Gastrocnemius medialis (tissue), 4 donors: ENCODE data around the gene ZBTB20. TPM values are rescaled to one million over a fixed set of nuclear protein-coding genes. Genes with fewer than 3 reads are reported as not detected.
A peak's percentile ranks its signal among the peaks of the same experiment; 100 is the strongest.

Experiments
- ATAC-seq, 2 donors: fragments of 150-250 bp; one replicate each; pipeline ENCODE4 v1.9.1; 2016
- DNase-seq, 2 donors: peaks; one replicate each; pipeline ENCODE4 v3.0.0-alpha.2; 2019
- H3K27ac ChIP-seq, 4 donors: fragments of 200-600 bp; sonication (generic); 1 replicate in 1 of 4; 2 replicates in 3 of 4; pipeline ENCODE4 v1.5.1; 2016 to 2018; ENCODE audit warnings: mild to moderate bottlenecking in 2 of 4, moderate library complexity in 1 of 4
- H3K27me3 ChIP-seq, 3 donors: fragments of 200-600 bp; sonication (generic) in 2 of 3; 1 replicate in 1 of 3; 2 replicates in 2 of 3; pipeline versions ENCODE4 v1.5.1 to v1.6.0; 2016 to 2019; ENCODE audit warnings: mild to moderate bottlenecking in 1 of 3, moderate library complexity in 1 of 3
- H3K36me3 ChIP-seq, 2 donors: fragments of 200-600 bp; sonication (generic) in 1 of 2; one replicate each; pipeline ENCODE4 v1.5.1; 2017 to 2018
- H3K4me1 ChIP-seq, 2 donors: fragments of 200-600 bp; sonication (generic) in 1 of 2; one replicate each; pipeline ENCODE4 v1.5.1; 2016 to 2017; ENCODE audit warnings: mild to moderate bottlenecking in 2 of 2
- H3K4me3 ChIP-seq, 4 donors: fragments of 200-600 bp; sonication (generic) in 3 of 4; 1 replicate in 1 of 4; 2 replicates in 3 of 4; pipeline ENCODE4 v1.5.1; 2016 to 2019; ENCODE audit warnings: mild to moderate bottlenecking in 2 of 4
- H3K9me3 ChIP-seq, 3 donors: fragments of 200-600 bp; sonication (generic) in 2 of 3; 1 replicate in 1 of 3; 2 replicates in 2 of 3; pipeline ENCODE4 v1.5.1; 2016 to 2019
- CTCF ChIP-seq, 5 experiments: fragments of 450-650 bp in 3 of 5; fragments of 200-600 bp in 2 of 5; sonication (generic) in 2 of 5; IDR thresholded peaks in 4 of 5; conservative IDR thresholded peaks in 1 of 5; 1 replicate in 4 of 5; 2 replicates in 1 of 5; pipeline ENCODE4 v1.5.1; 2016 to 2019; ENCODE audit warnings: antibody characterized with exemption in 5 of 5, mild to moderate bottlenecking in 3 of 5, moderate library complexity in 3 of 5
- POLR2A ChIP-seq, 2 donors: fragments of 450-650 bp; IDR thresholded peaks; one replicate each; pipeline ENCODE4 v1.6.1; 2017; ENCODE audit warnings: antibody characterized with exemption in 2 of 2, mild to moderate bottlenecking in 2 of 2, moderate library complexity in 2 of 2
- in situ Hi-C, 4 donors: fragments of 200-750 bp; cut with MboI; loops; one replicate each; pipeline versions ENCODE4 v1.15.0 to v1.8.0; 2017; ENCODE audit warnings: low sequenced_read_pairs in 4 of 4
- intact Hi-C: fragments of 100-400 bp; cut with DNase I; formaldehyde crosslinking; loops from one replicate; pipeline ENCODE4 v1.15.1; 2023; ENCODE audit warnings: low total_unique reads
- total RNA-seq, 4 donors: library from RNA; depleted of rRNA; stranded (reverse); fragments of >200 nt; gene quantifications; one replicate each; pipeline versions ENCODE4 v1.1.0 to v1.2.3, GENCODE V29; 2016

Gene ZBTB20
- total RNA-seq, 4 donors from 2014 or later: 47.6 to 86.5 (median 69.0) TPM

DNA sequence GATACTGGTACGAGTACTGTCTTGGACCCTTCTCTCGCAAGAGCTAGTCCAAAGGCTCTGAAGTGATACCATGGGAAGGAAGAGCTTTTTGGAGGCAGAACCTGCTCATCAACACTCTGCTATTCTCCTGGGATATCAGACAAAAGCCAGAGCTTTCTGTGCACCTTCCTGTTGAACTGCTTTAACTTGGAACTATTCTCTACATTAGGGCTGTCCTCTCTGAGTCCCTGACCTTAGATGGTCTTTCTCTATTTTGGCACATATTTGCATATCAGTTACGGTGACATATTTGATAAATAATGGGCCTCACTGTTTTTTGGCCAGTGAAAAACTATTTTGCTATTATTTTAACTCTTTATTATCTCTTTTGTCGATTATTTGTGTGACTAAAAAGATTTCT lies 706.4 kb downstream of the ZBTB20 start:
- in situ Hi-C loops (no loop called here), intact Hi-C loops (no loop called here)
- ATAC-seq (no peak), DNase-seq (no peak)
- Histone ChIP-seq H3K36me3 (no peaks in the 10 kb centered on the region), H3K4me1 (peaks cover 74 to 92% of the 10 kb centered on the region in 2 donors), H3K27ac (peak overlapping the region; percentile 0 to 35 (median 11)), H3K9me3 (no peaks in the 10 kb centered on the region), H3K4me3 (no peak overlapping the region), H3K27me3 (no peaks in the 10 kb centered on the region)
- TF ChIP-seq POLR2A (IDR thresholded peaks at IDR 0.05) (no peak), CTCF (IDR thresholded peaks at IDR 0.05 in 4 of 5, conservative IDR thresholded peaks at IDR 0.05 in 1 of 5) (no peak)

- H3K27ac ChIP-seq: no peak overlapping the region
- H3K27me3 ChIP-seq: no peaks in the 10 kb centered on the region
- no peak for TF ChIP-seq CTCF (IDR thresholded peaks at IDR 0.05 in 4 of 5, conservative IDR thresholded peaks at IDR 0.05 in 1 of 5)
- no peak for TF ChIP-seq POLR2A (IDR thresholded peaks at IDR 0.05)
- no peaks in the 10 kb centered on the region for H3K9me3 ChIP-seq
- H3K4me1 ChIP-seq: peaks cover 64 to 90% of the 10 kb centered on the region in 2 donors
- no peak overlapping the region for H3K4me3 ChIP-seq
- H3K36me3 ChIP-seq: no peaks in the 10 kb centered on the region
- no peak for DNase-seq
- intact Hi-C loops: no loop called here
- ATAC-seq: no peak
- in situ Hi-C loops: no loop called here
Observed at GRCh38 chr3:114439284-114439683, 707.8 kb downstream of the ZBTB20 start.

DNA sequence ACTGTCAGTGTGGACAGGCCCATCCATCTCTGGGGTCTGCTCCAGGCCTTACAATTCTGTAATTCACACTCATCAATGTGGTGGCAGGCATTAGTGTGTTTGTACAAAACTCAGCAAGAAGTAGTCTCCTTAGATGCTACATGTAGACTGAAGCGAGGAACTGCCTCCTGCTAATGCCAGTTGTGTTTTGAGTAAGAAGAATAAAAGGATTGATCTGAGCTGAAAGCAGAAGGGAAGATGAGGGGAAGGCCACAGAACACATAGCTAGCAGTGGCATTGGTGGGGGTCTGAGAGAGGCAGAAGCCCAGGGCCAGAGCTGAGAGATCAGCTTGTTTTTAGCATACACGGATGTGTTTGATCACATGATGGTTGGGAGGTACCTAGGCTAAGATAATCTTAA lies 709.2 kb downstream of the ZBTB20 start:
- in situ Hi-C loops: no loop called here
- H3K9me3 ChIP-seq: no peaks in the 10 kb centered on the region

DNA sequence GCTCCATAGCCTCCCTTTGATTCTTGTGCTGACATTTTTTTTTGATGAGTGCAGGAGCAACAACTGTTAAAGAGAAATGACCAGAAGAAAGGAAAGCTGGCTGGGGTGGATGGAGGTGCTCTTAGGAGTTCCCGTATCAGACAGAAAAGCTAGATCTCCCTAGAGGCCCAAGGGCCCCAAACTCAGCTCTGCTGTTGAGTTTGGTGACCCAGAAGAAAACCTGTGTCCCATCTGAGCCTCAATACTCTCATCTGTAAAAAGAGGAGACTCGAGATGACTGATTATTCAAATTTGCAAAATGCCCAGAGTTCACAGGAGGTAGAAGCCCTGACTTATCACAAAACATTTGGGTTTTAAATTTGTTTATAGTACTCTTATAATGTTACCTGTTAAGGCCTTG lies 710.9 kb downstream of the ZBTB20 start:
- ATAC-seq (no peak), DNase-seq (no peak)
- no peaks in the 10 kb centered on the region for H3K27me3 ChIP-seq
- H3K27ac ChIP-seq: peak overlapping the region in 1 of 4 donors; percentile 19
- no peak for TF ChIP-seq POLR2A (IDR thresholded peaks at IDR 0.05)
- no peak for TF ChIP-seq CTCF (IDR thresholded peaks at IDR 0.05 in 4 of 5, conservative IDR thresholded peaks at IDR 0.05 in 1 of 5)
- intact Hi-C loops (no loop called here), in situ Hi-C loops (no loop called here)
- H3K9me3 ChIP-seq: no peaks in the 10 kb centered on the region
- H3K4me1 ChIP-seq: peaks cover 51 to 82% of the 10 kb centered on the region in 2 donors
- H3K4me3 ChIP-seq: no peak overlapping the region
- H3K36me3 ChIP-seq: no peaks in the 10 kb centered on the region

More for the DNA sequence above, 709.2 kb downstream of the ZBTB20 start:
- DNase-seq (no peak), ATAC-seq (no peak)
- no peak for TF ChIP-seq POLR2A (IDR thresholded peaks at IDR 0.05)
- Histone ChIP-seq H3K27ac (no peak overlapping the region), H3K4me3 (no peak overlapping the region), H3K4me1 (peaks cover 58 to 87% of the 10 kb centered on the region in 2 donors), H3K36me3 (no peaks in the 10 kb centered on the region), H3K27me3 (no peaks in the 10 kb centered on the region)
- intact Hi-C loops: no loop called here

- Histone ChIP-seq H3K27me3 (no peaks in the 10 kb centered on the region), H3K4me1 (peaks cover 45 to 76% of the 10 kb centered on the region in 2 donors), H3K36me3 (no peaks in the 10 kb centered on the region), H3K27ac (no peak overlapping the region), H3K9me3 (no peaks in the 10 kb centered on the region), H3K4me3 (no peak overlapping the region)
- TF ChIP-seq CTCF (IDR thresholded peaks at IDR 0.05 in 4 of 5, conservative IDR thresholded peaks at IDR 0.05 in 1 of 5) (no peak), POLR2A (IDR thresholded peaks at IDR 0.05) (no peak)
- intact Hi-C loops: no loop called here
- DNase-seq (no peak), ATAC-seq (no peak)
- in situ Hi-C loops: no loop called here
Observed at GRCh38 chr3:114435386-114436115, 711.5 kb downstream of the ZBTB20 start.
